ENCODE results near the gene NMRAL1. TPM values are rescaled to one million over a fixed set of nuclear protein-coding genes. Genes with fewer than 3 reads are reported as not detected.

Gene NMRAL1
- total and polyA plus RNA-seq, 7 donors, result 2.5 to 5.5 (median 4.1) TPM

- H3K9me3 ChIP-seq, result no peaks in the 10 kb centered on the region
- H3K4me1 ChIP-seq, result peaks cover 5% of the 10 kb centered on the region
- no peaks in the 10 kb centered on the region for H3K36me3 ChIP-seq (ENCODE audit: insufficient read depth in 1 of 2, low read depth in 1 of 2)
- H3K27ac ChIP-seq, result no peak overlapping the region
- ATAC-seq (no peak), DNase-seq (no peak)
- TF ChIP-seq CTCF (IDR thresholded peaks at IDR 0.05), result no peak
- H3K27me3 ChIP-seq (ENCODE audit: insufficient read depth in 3 of 3, low read length in 2 of 3), result no peaks in the 10 kb centered on the region
- intact Hi-C loops (cut with DNase I), result no loop called here
- 58 to 61% (median 60%) methylated on average over 7 of the region's 7 CpGs for WGBS, 3 donors
- no peak overlapping the region for H3K4me3 ChIP-seq
Observed at GRCh38 chr16:4419402-4419959, 54.9 kb downstream of the NMRAL1 start.

- H3K27me3 ChIP-seq (ENCODE audit: insufficient read depth in 3 of 3, low read length in 2 of 3), result no peaks in the 10 kb centered on the region
- H3K27ac ChIP-seq, result peak within 1 kb of the TSS; percentile 59
- H3K36me3 ChIP-seq (ENCODE audit: insufficient read depth in 1 of 2, low read depth in 1 of 2), result peaks cover 0 to 12% of the 10 kb centered on the region in 2 donors
- no peak for TF ChIP-seq CTCF (IDR thresholded peaks at IDR 0.05)
- peaks cover 4% of the 10 kb centered on the region for H3K4me1 ChIP-seq
- ATAC-seq (peak; percentile 98 to 99 (median 98)), DNase-seq (peak; percentile 97 to 98)
- 0 to 1% (median 1%) methylated on average over 56 to 92 of the region's 92 CpGs for WGBS, 3 donors
- intact Hi-C loops (cut with DNase I), result no loop called here
- H3K9me3 ChIP-seq, result no peaks in the 10 kb centered on the region
- peak within 1 kb of the TSS; percentile 96 for H3K4me3 ChIP-seq
Observed at GRCh38 chr16:4416200-4417032, 58.0 kb downstream of the NMRAL1 start, which contains the start of gene CORO7. CORO7 (minus strand) TSS chr16:4416596; CDS start chr16:4416518, 78 bp downstream.

GRCh38 chr16:4415538-4416199 lies 58.8 kb downstream of the NMRAL1 start:
- DNase-seq (peak; percentile 47 to 76), ATAC-seq (peak; percentile 11 to 20 (median 14))
- peaks cover 4% of the 10 kb centered on the region for H3K4me1 ChIP-seq
- intact Hi-C loops (cut with DNase I), result no loop called here
- 7 to 11% (median 8%) methylated on average over 40 to 44 of the region's 44 CpGs for WGBS, 3 donors
- peak overlapping the region; percentile 59 for H3K27ac ChIP-seq
- H3K4me3 ChIP-seq, result peak overlapping the region; percentile 96
- H3K27me3 ChIP-seq (ENCODE audit: insufficient read depth in 3 of 3, low read length in 2 of 3), result no peaks in the 10 kb centered on the region
- TF ChIP-seq CTCF (IDR thresholded peaks at IDR 0.05), result no peak
- no peaks in the 10 kb centered on the region for H3K9me3 ChIP-seq
- peaks cover 0 to 12% of the 10 kb centered on the region in 2 donors for H3K36me3 ChIP-seq (ENCODE audit: insufficient read depth in 1 of 2, low read depth in 1 of 2)

GRCh38 chr16:4414187-4414917 lies 60.1 kb downstream of the NMRAL1 start:
- WGBS, 3 donors, result 89 to 96% (median 94%) methylated on average over 7 of the region's 7 CpGs
- no peak overlapping the region for H3K27ac ChIP-seq

More at GRCh38 chr16:4414187-4414917, 60.1 kb downstream of the NMRAL1 start:
- Histone ChIP-seq H3K9me3 (no peaks in the 10 kb centered on the region), H3K27me3 (ENCODE audit: insufficient read depth in 3 of 3, low read length in 2 of 3) (no peaks in the 10 kb centered on the region), H3K4me3 (peak overlapping the region; percentile 96), H3K4me1 (peaks cover 9% of the 10 kb centered on the region), H3K36me3 (ENCODE audit: insufficient read depth in 1 of 2, low read depth in 1 of 2) (peaks cover 0 to 12% of the 10 kb centered on the region in 2 donors)
- intact Hi-C loops (cut with DNase I), result no loop called here
- no peak for TF ChIP-seq CTCF (IDR thresholded peaks at IDR 0.05)
- no peak for DNase-seq
- ATAC-seq, result no peak

All from psoas muscle (tissue), 8 donors.